ENCODE results near the gene IL1RAPL2.

The IL1RAPL2 gene

DNA sequence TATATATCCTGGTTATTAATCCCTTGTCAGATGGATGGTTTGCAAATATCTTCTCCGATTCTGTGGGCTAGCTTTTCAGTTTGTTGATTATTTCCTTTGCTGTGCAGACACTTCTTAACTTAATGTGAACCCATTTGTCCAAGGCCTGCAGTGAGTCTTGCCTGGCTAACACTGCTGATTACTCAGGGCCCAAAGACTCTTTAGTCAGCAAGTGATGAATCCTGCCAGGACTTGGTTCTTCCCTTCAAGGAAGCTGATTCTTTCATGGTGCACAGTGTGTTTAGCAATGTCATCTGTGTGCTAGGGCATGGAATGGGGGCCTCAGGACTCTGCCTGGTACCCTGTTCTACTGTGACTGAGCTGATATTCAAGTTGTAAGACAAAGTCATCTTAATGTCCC lies 736.2 kb downstream of the IL1RAPL2 start:
- DNase-seq (ENCODE audit: insufficient read length, low spot score) (no peak), FAIRE-seq (no peak)
- TF ChIP-seq, protein P1, sequence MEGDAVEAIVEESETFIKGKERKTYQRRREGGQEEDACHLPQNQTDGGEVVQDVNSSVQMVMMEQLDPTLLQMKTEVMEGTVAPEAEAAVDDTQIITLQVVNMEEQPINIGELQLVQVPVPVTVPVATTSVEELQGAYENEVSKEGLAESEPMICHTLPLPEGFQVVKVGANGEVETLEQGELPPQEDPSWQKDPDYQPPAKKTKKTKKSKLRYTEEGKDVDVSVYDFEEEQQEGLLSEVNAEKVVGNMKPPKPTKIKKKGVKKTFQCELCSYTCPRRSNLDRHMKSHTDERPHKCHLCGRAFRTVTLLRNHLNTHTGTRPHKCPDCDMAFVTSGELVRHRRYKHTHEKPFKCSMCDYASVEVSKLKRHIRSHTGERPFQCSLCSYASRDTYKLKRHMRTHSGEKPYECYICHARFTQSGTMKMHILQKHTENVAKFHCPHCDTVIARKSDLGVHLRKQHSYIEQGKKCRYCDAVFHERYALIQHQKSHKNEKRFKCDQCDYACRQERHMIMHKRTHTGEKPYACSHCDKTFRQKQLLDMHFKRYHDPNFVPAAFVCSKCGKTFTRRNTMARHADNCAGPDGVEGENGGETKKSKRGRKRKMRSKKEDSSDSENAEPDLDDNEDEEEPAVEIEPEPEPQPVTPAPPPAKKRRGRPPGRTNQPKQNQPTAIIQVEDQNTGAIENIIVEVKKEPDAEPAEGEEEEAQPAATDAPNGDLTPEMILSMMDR (IDR thresholded peaks at IDR 0.05; ENCODE audit: insufficient read depth, missing control alignments): no peak

DNA sequence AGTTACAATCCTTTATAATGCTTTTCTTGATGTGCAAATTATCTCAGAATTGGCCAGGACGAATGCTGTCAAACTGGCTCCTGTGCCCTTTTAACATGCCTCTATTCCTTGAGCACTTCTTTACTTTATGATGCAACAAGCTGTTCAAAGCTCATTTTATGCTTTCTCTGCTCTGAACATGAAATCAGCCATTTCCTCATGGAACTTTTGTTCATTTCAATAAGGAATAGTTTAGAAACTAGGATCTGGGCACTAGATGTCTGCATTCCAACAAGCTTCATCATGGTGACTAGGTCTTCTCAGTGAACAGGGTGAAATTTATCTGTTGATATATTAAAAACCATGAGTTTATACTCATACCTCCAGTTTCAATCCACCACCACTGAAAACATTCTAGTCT lies 741.8 kb downstream of the IL1RAPL2 start:
- TF ChIP-seq, protein P1 (IDR thresholded peaks at IDR 0.05; ENCODE audit: insufficient read depth, missing control alignments): no peak
- FAIRE-seq (no peak), DNase-seq (ENCODE audit: insufficient read length, low spot score) (no peak)

DNA sequence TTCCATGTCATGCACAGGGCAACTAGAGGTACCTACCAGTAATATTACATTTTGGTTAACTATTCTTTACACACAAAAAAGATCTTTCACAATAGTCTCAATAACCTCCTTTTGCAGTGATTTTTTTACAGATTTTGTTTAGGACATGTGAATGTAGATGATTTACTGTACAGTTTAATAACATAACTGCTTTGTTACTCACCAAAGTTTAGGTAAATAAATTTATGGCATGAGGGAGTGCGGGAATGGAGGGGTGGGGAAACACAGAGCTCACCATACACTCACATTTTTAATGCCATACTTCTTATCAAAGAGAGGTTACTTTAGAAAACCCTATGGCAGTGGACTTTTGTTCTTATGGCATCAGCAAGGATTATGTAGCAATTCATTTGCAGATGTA lies 747.6 kb downstream of the IL1RAPL2 start:
- FAIRE-seq (no peak), DNase-seq (ENCODE audit: insufficient read length, low spot score) (no peak)
- TF ChIP-seq, protein P1 (IDR thresholded peaks at IDR 0.05; ENCODE audit: insufficient read depth, missing control alignments): no peak

DNA sequence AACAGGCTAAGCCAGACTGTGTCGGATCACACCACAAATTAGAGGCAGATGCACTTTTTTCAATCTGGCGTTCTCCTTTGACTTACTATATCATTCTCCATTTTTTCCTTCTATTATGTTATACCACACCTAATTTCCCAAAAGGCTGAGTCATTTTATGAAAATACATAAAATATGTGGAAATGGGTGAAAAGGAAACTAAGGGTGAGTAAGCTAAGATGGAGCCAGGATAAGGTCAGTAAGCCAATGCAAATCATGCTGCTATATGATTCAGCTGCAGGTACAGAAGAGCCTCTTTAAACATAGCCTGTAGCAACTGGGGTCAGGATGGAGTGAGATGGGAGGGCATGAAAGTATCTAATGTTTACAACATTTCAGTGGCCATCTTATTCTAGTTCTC lies 748.5 kb downstream of the IL1RAPL2 start:
- TF ChIP-seq, protein P1 (IDR thresholded peaks at IDR 0.05; ENCODE audit: insufficient read depth, missing control alignments): no peak
- FAIRE-seq (no peak), DNase-seq (ENCODE audit: insufficient read length, low spot score) (no peak)

DNA sequence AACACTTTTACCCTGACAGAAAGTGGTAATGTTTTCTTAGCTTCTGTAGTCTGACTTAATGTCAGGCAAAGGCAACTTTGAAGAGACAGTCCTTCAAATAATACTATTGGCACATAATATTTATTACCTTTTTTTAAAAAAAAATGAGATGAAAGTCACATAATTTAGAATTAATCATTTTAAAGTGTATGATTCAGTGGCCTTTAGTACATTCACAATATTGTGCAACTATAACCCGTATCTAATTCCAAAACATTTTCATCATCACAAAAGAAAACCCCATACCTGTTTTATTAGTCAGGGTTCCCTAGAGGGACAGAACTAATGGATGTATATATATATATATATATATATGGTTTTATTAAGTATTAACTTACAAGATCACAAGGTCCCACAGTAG lies 749.2 kb downstream of the IL1RAPL2 start:
- DNase-seq (ENCODE audit: insufficient read length, low spot score) (no peak), FAIRE-seq (no peak)
- TF ChIP-seq, protein P1 (IDR thresholded peaks at IDR 0.05; ENCODE audit: insufficient read depth, missing control alignments): no peak

DNA sequence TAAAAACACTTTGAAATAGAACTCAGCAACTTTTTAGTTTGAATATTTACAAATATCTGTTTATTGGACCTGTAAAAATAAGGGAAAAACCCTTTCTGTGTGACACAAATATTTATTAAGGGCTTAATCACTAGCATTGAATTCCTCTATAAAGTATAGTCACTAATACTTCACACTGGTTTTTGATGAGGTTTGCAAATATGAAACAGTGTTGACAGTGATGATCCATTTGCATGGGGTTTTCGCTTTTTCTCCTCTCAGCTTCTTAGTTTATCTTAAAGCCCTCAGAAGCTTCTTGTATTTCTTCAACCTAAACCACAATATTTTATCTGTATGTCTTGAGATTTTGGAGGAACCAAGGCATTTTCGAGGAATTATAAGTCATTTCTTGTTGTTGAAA lies 751.1 kb downstream of the IL1RAPL2 start:
- FAIRE-seq (no peak), DNase-seq (ENCODE audit: insufficient read length, low spot score) (no peak)
- TF ChIP-seq, protein P1 (IDR thresholded peaks at IDR 0.05; ENCODE audit: insufficient read depth, missing control alignments): no peak

DNA sequence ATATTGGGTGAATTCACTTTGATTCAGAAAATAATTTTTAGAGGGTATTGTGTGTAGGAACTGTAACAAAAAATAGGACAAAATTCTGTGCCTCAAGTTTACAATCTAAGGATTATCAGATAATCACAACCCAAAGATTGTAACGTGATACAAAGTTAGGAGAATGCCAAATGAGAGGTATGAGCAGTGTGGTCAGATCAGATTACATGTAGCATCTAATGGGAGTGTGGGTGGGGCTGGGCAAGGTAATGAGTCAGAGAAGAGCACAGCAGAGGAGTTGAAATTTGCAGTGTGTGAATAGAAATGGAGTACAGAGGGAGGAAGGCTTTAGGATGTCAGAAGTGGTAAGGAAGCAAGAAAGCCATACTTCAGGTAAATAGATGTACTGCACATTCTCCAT lies 757.9 kb downstream of the IL1RAPL2 start:
- DNase-seq (ENCODE audit: insufficient read length, low spot score) (no peak), FAIRE-seq (no peak)
- TF ChIP-seq, protein P1 (IDR thresholded peaks at IDR 0.05; ENCODE audit: insufficient read depth, missing control alignments): no peak
